Stimulated activated CD4-positive, alpha-beta T cell treated with anti-CD3 and anti-CD28 coated beads, Interleukin-15, amount 100 ng/mL, for 48 hours (primary cell): ENCODE measurements around the gene AOC1.
"Not testable (repeated sequence)": the region's sequence is repeated elsewhere in the genome, so short reads cannot be mapped to it uniquely, and the experiment has no call there.

Source experiments
- DNase-seq, 2 donors: peaks; one replicate each; pipeline ENCODE4 v3.0.0-alpha.2; 2020; ENCODE audit warnings: low read depth in 2 of 2

AOC1 gene, protein sequence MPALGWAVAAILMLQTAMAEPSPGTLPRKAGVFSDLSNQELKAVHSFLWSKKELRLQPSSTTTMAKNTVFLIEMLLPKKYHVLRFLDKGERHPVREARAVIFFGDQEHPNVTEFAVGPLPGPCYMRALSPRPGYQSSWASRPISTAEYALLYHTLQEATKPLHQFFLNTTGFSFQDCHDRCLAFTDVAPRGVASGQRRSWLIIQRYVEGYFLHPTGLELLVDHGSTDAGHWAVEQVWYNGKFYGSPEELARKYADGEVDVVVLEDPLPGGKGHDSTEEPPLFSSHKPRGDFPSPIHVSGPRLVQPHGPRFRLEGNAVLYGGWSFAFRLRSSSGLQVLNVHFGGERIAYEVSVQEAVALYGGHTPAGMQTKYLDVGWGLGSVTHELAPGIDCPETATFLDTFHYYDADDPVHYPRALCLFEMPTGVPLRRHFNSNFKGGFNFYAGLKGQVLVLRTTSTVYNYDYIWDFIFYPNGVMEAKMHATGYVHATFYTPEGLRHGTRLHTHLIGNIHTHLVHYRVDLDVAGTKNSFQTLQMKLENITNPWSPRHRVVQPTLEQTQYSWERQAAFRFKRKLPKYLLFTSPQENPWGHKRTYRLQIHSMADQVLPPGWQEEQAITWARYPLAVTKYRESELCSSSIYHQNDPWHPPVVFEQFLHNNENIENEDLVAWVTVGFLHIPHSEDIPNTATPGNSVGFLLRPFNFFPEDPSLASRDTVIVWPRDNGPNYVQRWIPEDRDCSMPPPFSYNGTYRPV

GRCh38 chr7:150852371-150852905 is at the start of gene AOC1:
Gene AOC1 (plus strand): TSS chr7:150852517. CDS start chr7:150856471, 3,954 bp downstream.
- DNase-seq = no peak

- no peak for DNase-seq
These were observed 49.0 kb upstream of the AOC1 start for GRCh38 chr7:150803161-150803860.

- no peak for DNase-seq
These were observed 47.5 kb upstream of the AOC1 start for GRCh38 chr7:150804802-150805201.

- DNase-seq = no peak
These were observed 46.5 kb upstream of the AOC1 start for GRCh38 chr7:150805864-150806263.

DNA sequence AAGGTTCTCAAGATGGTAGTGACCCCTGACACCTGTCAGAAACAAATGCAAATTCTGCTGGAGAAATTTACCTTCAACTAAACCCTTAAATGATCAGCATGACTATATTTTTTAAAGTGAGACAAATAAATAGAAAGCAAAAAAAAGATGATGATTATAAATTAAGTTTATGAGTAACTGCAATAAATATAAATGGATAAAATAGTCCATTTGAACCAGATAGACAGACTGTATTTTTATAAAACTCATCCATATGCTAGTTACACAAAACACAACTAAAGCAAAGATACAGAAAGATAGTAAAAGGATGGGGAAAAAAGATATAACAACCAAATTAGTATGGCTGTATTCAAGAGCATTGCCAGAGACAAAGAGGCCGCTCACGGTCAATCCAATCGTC is 45.9 kb upstream of the AOC1 start:
- DNase-seq = no peak

DNA sequence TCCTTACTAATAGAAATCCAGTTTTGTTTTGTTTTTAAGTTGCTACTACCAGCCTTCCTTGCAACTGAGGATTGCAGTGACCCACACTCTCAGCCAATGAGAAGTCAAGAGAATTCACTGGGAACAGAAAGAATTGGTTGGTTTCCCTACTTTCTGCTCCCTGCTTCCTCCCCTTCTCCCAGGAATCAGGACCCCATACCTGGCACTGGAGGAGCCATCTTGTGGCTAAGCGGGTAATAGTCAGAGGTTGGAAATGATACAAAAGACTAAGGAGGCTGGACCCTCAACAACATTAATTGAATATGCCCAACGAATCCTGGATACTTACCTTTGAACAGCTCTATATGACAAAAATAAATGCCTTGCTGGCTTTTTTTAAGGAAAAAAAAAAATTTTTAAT is 45.5 kb upstream of the AOC1 start:
- no peak for DNase-seq

DNA sequence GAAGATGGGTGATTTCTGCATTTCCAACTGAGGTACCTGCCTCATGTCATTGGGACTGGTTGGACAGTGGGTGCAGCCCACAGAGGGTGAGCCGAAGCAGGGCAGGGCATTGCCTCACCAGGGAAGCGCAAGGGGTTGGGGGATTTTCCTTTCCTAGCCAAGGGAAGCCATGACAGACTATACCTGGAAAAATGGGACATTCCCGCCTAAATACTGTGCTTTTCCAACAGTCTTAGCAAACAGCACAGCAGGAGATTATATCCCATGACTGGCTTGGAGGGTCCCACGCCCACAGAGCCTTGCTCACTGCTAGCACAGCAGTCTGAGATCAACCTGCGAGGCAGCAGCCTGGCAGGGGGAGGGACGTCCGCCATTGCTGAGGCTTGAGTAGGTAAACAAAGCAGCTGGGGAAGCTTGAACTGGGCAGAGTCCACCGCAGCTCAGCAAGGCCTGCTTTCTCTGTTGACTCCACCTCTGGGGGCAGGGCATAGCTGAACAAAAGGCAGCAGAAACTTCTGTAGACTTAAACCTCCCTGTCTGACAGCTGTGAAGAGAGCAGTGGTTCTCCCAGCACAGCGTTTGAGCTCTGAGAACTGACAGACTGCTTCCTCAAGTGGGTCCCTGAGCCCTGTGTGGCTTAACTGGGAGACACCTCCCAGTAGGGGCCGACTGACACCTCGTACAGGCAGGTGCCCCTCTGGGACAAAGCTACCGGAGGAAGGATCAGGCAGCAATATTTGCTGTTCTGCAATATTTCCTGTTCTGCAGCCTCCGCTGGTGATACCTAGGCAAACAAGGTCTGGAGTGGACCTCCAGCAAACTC is 44.5 kb upstream of the AOC1 start:
- not testable (repeated sequence) for DNase-seq

DNA sequence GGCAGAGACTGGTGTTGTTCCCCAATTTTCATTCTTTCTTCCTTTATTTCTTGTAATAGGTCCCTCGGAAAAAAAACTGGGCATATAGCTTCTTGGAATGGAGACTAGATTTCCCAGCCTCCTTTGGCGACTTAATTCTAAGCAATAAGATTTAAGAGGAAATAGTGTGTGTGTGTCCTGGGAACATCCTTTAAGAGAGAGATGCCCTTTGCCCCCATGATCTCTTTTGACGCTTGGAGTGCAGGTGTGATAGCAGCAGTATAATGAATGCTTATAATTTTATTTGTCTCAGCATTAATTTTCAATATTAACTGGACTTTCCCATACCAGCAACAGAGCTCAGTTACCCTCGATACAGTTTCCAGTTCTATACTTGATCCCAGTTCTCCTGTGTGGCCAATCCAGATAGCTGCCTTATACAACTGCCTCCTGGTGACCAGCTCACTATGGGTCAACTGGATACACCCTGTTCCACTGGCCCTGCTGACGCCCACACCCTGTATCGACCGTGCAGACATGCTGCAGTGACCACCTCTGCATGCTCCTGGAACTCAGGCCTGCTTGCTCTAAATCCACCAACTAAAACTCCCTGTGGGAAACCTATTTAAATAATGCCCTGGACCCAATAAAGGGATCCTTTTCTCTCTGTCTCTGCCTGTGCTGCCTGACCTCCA is 37.9 kb upstream of the AOC1 start:
- DNase-seq = no peak

GRCh38 chr7:150818971-150819370 is 33.3 kb upstream of the AOC1 start:
- no peak for DNase-seq

- DNase-seq = no peak
These were observed 32.2 kb upstream of the AOC1 start for GRCh38 chr7:150820148-150820547.

- DNase-seq = no peak
These were observed 31.6 kb upstream of the AOC1 start for GRCh38 chr7:150820578-150821198.

GRCh38 chr7:150823043-150823442 is 29.3 kb upstream of the AOC1 start:
- DNase-seq = no peak

- DNase-seq = no peak
These were observed 28.7 kb upstream of the AOC1 start for GRCh38 chr7:150823484-150824126.

GRCh38 chr7:150824379-150825177 is 27.7 kb upstream of the AOC1 start:
- no peak for DNase-seq

- DNase-seq = no peak
These were observed 26.1 kb upstream of the AOC1 start for GRCh38 chr7:150826061-150826849.

DNA sequence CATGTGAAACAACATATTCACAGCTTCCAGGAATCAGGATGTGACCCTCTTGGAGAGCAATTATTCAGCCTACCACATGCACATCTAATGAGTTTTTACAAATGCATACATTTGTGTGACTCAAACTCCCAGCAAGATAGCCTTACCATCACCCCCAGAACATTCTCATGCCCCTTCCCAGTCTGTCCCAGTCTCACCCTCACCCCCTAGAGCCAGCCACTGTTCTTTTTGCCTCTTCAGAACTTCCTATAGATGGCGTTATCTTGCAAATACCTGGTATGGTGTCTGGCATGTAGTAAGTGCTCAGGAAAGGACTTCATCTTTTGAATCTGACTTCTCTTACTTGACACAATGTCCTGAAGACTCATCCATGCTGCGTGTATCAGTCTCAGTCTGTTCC is 23.9 kb upstream of the AOC1 start:
- no peak for DNase-seq

DNA sequence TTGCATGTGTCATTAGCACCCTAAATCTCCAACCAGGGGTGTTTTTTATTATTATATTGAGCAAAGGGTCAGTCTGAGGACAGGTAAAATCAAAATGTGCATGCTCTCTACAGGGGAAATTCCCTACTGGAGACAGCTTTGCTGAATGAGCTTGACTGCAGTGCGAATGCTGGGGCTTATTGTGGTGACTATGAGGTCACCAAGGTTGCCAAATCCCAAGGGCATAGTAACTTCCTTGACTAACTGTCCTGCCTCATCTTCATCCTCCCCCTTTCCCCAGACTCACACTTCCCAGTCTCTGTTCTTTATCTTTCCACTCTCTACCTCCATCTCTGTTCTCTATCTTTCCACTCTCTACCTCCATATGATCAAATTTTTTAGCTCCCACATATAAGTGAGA is 22.9 kb upstream of the AOC1 start:
- no peak for DNase-seq

GRCh38 chr7:150830937-150831336 is 21.4 kb upstream of the AOC1 start:
- no peak for DNase-seq
